HG02623 (cell line): Measurements from ENCODE around the gene HOXA10.
A peak's percentile ranks its signal among the peaks of the same experiment; 100 is the strongest.

ENCODE experiments used
- ATAC-seq: cut with Tn5 transposase; IDR thresholded peaks from one replicate; pipeline ENCODE4 v1.9.1; 2021; ENCODE audit warnings: moderate library complexity; ENCODE audit not compliant: unreplicated experiment

Gene HOXA10

GRCh38 chr7:27168265-27168947 lies 5.7 kb downstream of the HOXA10 start:
- no peak for ATAC-seq

GRCh38 chr7:27167916-27168264 lies 6.2 kb downstream of the HOXA10 start:
- ATAC-seq: no peak

GRCh38 chr7:27166531-27167505 lies 7.3 kb downstream of the HOXA10 start:
- no peak for ATAC-seq

- ATAC-seq: no peak
Observed at GRCh38 chr7:27165996-27166530, 8.1 kb downstream of the HOXA10 start.

GRCh38 chr7:27165089-27165995 lies 8.8 kb downstream of the HOXA10 start, which contains the start of gene HOXA9:
TSS of gene HOXA9 (minus strand) at chr7:27165537. CDS start at chr7:27165457, 80 bp downstream.
- ATAC-seq: no peak

GRCh38 chr7:27164367-27165088 lies 9.6 kb downstream of the HOXA10 start:
- no peak for ATAC-seq

GRCh38 chr7:27164045-27164366 lies 10.1 kb downstream of the HOXA10 start:
- ATAC-seq: no peak

- ATAC-seq: no peak
Observed at GRCh38 chr7:27163288-27164044, 10.7 kb downstream of the HOXA10 start.

GRCh38 chr7:27162561-27163287 lies 11.4 kb downstream of the HOXA10 start:
- ATAC-seq: no peak

- ATAC-seq: no peak
Observed at GRCh38 chr7:27161721-27162560, 12.2 kb downstream of the HOXA10 start.

- no peak for ATAC-seq
Observed at GRCh38 chr7:27161214-27161720, 12.9 kb downstream of the HOXA10 start.

- peak; percentile 49 for ATAC-seq
Observed at GRCh38 chr7:27160546-27161213, 13.4 kb downstream of the HOXA10 start.

- ATAC-seq: no peak
Observed at GRCh38 chr7:27160145-27160545, 14.0 kb downstream of the HOXA10 start.

- no peak for ATAC-seq
Observed at GRCh38 chr7:27159266-27160144, 14.6 kb downstream of the HOXA10 start.

GRCh38 chr7:27158436-27159265 lies 15.5 kb downstream of the HOXA10 start:
- ATAC-seq: no peak
